ENCODE data around the gene KCTD3. TPM values are rescaled to one million over a fixed set of nuclear protein-coding genes. Genes with fewer than 3 reads are reported as not detected.
A peak's percentile ranks its signal among the peaks of the same experiment; 100 is the strongest.

The KCTD3 gene
- total and polyA plus RNA-seq, 2 of the 13 experiments (the other 11 are each of a cell fraction or from before 2014, with no cell fraction given) = 49.8 to 68.1 TPM

GRCh38 chr1:215660259-215660658 is 93.2 kb downstream of the KCTD3 start (continued):
- TF ChIP-seq ZNF724P (CRISPR knock-in tag; IDR thresholded peaks at IDR 0.05; ENCODE audit: borderline replicate concordance) = no peak
- 0 out of 4 replicates have a peak, but pooled peaks of 1 of the 2 experiments have one; percentile 29 for TF ChIP-seq EP300 (IDR thresholded peaks at IDR 0.05; ENCODE audit: low read depth in 2 of 2, low read length in 2 of 2)
- no peak for TF ChIP-seq EP300 (CRISPR knock-in tag; IDR thresholded peaks at IDR 0.05; ENCODE audit: borderline replicate concordance)
- no peak for TF ChIP-seq ZBTB8A (CRISPR knock-in tag; IDR thresholded peaks at IDR 0.05; ENCODE audit: borderline replicate concordance, low read depth)
- no peak for TF ChIP-seq RELA (CRISPR knock-in tag; IDR thresholded peaks at IDR 0.05)
- no peak for TF ChIP-seq HNF4G (IDR thresholded peaks at IDR 0.05; ENCODE audit: borderline replicate concordance, low read depth, low read length)
- no peak for TF ChIP-seq HNF4G (CRISPR knock-in tag; IDR thresholded peaks at IDR 0.05; ENCODE audit: borderline replicate concordance, low read depth)
- peak; percentile 60; the same call in 1 of the 2 replicates for TF ChIP-seq NCOA2 (CRISPR knock-in tag; IDR thresholded peaks at IDR 0.05)
- no peak for TF ChIP-seq CREB1 (IDR thresholded peaks at IDR 0.05)
- TF ChIP-seq CREB1 (CRISPR knock-in tag; IDR thresholded peaks at IDR 0.05) = peak; percentile 27; the same call in 1 of the 2 replicates
- 0 out of 2 replicates have a peak, but pooled peaks have one; percentile 13 for TF ChIP-seq FOXA3 (CRISPR knock-in tag; IDR thresholded peaks at IDR 0.05)
- TF ChIP-seq ZBTB7B (CRISPR knock-in tag; IDR thresholded peaks at IDR 0.05) = peak; percentile 36; the same call in 1 of the 2 replicates
- TF ChIP-seq, protein P1, sequence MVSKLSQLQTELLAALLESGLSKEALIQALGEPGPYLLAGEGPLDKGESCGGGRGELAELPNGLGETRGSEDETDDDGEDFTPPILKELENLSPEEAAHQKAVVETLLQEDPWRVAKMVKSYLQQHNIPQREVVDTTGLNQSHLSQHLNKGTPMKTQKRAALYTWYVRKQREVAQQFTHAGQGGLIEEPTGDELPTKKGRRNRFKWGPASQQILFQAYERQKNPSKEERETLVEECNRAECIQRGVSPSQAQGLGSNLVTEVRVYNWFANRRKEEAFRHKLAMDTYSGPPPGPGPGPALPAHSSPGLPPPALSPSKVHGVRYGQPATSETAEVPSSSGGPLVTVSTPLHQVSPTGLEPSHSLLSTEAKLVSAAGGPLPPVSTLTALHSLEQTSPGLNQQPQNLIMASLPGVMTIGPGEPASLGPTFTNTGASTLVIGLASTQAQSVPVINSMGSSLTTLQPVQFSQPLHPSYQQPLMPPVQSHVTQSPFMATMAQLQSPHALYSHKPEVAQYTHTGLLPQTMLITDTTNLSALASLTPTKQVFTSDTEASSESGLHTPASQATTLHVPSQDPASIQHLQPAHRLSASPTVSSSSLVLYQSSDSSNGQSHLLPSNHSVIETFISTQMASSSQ (IDR thresholded peaks at IDR 0.05; ENCODE audit: low read depth) = peak; percentile 69
- TF ChIP-seq, protein P1 (CRISPR knock-in tag; IDR thresholded peaks at IDR 0.05; ENCODE audit: borderline replicate concordance) = peak; percentile 72; the same call in 1 of the 2 replicates
- TF ChIP-seq, protein P2, sequence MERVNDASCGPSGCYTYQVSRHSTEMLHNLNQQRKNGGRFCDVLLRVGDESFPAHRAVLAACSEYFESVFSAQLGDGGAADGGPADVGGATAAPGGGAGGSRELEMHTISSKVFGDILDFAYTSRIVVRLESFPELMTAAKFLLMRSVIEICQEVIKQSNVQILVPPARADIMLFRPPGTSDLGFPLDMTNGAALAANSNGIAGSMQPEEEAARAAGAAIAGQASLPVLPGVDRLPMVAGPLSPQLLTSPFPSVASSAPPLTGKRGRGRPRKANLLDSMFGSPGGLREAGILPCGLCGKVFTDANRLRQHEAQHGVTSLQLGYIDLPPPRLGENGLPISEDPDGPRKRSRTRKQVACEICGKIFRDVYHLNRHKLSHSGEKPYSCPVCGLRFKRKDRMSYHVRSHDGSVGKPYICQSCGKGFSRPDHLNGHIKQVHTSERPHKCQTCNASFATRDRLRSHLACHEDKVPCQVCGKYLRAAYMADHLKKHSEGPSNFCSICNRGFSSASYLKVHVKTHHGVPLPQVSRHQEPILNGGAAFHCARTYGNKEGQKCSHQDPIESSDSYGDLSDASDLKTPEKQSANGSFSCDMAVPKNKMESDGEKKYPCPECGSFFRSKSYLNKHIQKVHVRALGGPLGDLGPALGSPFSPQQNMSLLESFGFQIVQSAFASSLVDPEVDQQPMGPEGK (CRISPR knock-in tag; IDR thresholded peaks at IDR 0.05) = peak; percentile 63
- no peak for TF ChIP-seq ZNF747 (CRISPR knock-in tag; IDR thresholded peaks at IDR 0.05; ENCODE audit: borderline replicate concordance)
- TF ChIP-seq CEBPG (CRISPR knock-in tag; IDR thresholded peaks at IDR 0.05) = peak; percentile 82
- no peak for TF ChIP-seq NBN (conservative IDR thresholded peaks at IDR 0.05)
- TF ChIP-seq HNF4A (CRISPR knock-in tag; IDR thresholded peaks at IDR 0.05) = 0 out of 2 replicates have a peak, but pooled peaks have one; percentile 6

Data from HepG2 (cell line).